Central memory CD8-positive, alpha-beta T cell (primary cell): Measurements from ENCODE around the gene SHE.
"Not testable (repeated sequence)": the region's sequence is repeated elsewhere in the genome, so short reads cannot be mapped to it uniquely, and the experiment has no call there.

Experiments
- ATAC-seq: fragments of 150-1000 bp; cut with Tn5 transposase; replicated peaks from 2 replicates; pipeline ENCODE4 v1.10.0; 2022; ENCODE audit warnings: mild to moderate bottlenecking, moderate FRiP score, moderate number of reproducible peaks; ENCODE audit not compliant: poor library complexity, severe bottlenecking; ENCODE audit errors: extremely low read depth
- DNase-seq, 2 donors: peaks; one replicate each; pipeline ENCODE4 v3.0.0; 2021; ENCODE audit warnings: low spot score in 2 of 2
- H3K27ac Mint-ChIP-seq: one replicate; pipeline ENCODE4 v1.8.0; 2022; ENCODE audit warnings: low read depth, mild to moderate bottlenecking, moderate library complexity, mixed read lengths
- H3K27me3 Mint-ChIP-seq: one replicate; pipeline ENCODE4 v1.8.0; 2022; ENCODE audit warnings: mixed read lengths
- H3K36me3 Mint-ChIP-seq: one replicate; pipeline ENCODE4 v1.8.0; 2022; ENCODE audit warnings: mild to moderate bottlenecking, moderate library complexity, mixed read lengths; ENCODE audit not compliant: insufficient read depth
- H3K4me1 Mint-ChIP-seq: one replicate; pipeline ENCODE4 v1.8.0; 2022; ENCODE audit warnings: mixed read lengths
- H3K4me3 Mint-ChIP-seq: one replicate; pipeline ENCODE4 v1.8.0; 2022; ENCODE audit warnings: mild to moderate bottlenecking, moderate library complexity, mixed read lengths
- H3K9me3 Mint-ChIP-seq: one replicate; pipeline ENCODE4 v1.8.0; 2022; ENCODE audit warnings: mixed read lengths

SHE gene

DNA sequence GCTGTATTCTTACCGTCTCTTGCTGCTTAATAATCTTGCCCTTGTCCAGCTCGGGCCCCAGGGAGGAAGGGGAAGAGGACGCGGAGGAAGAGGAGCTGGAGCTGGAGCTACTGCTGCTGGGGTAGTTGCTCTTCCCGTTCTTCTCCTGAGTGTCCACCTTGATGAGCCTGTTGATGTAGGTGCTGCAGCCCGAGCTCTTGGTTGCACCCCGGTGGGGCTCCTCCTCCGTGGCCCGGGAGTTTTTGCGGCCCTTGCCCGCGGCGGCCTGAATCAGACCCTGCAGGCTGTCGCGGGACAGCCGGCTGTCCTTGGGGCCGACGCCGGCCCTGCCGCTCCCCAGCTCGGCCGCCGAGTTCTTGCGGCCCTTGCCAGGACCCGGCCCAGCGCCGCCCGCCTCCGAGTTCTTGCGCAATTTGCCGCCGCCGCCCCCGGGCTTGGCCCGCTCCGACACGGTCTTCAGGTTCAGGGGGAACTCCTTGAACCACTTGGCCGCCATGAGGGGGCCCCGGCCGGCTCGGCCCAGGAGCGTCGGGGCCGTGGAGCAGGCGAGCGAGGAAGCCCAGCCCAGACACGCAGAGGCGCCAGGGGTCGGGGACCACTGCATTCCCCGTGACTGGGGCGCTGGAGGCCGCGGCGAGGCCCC, 668 bp downstream of the SHE start:
- DNase-seq = no peak
- Mint-ChIP-seq H3K4me1 (peaks cover 5% of the 10 kb centered on the region), H3K36me3 (no peaks in the 10 kb centered on the region), H3K27ac (no peak overlapping the region), H3K4me3 (peak overlapping the region; percentile 25), H3K9me3 (no peaks in the 10 kb centered on the region), H3K27me3 (peaks cover 60% of the 10 kb centered on the region)
- no peak for ATAC-seq

- Mint-ChIP-seq H3K4me1 (peaks cover 5% of the 10 kb centered on the region), H3K4me3 (no peak overlapping the region), H3K9me3 (no peaks in the 10 kb centered on the region), H3K27ac (no peak overlapping the region), H3K36me3 (no peaks in the 10 kb centered on the region), H3K27me3 (peaks cover 50% of the 10 kb centered on the region)
- ATAC-seq (no peak), DNase-seq (no peak)
These were observed 1.7 kb downstream of the SHE start for GRCh38 chr1:154500533-154500932.

DNA sequence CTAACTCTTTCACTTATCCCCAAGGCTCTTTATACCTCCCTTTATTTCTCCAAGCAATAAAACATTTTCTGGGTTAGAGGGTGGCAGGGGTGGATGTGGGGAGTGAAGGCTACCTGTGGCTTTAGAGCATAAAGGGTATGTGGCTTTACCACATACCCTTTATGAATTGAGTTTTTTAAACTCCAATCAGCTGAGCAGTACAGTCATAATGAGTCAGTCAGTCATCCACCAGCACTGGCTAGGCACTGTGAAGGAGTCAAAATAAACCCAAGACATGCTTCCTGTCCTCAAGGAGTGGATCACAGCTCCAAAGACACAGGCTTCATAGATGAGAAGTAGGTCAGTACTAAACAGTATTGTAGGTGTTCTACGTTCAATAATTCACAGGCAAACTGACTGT, 2.8 kb downstream of the SHE start:
- ATAC-seq (no peak), DNase-seq (no peak)
- H3K4me3 Mint-ChIP-seq = no peak overlapping the region
- H3K36me3 Mint-ChIP-seq = no peaks in the 10 kb centered on the region
- H3K27ac Mint-ChIP-seq = no peak overlapping the region
- peaks cover 5% of the 10 kb centered on the region for H3K4me1 Mint-ChIP-seq
- H3K27me3 Mint-ChIP-seq = peaks cover 41% of the 10 kb centered on the region
- H3K9me3 Mint-ChIP-seq = no peaks in the 10 kb centered on the region

DNA sequence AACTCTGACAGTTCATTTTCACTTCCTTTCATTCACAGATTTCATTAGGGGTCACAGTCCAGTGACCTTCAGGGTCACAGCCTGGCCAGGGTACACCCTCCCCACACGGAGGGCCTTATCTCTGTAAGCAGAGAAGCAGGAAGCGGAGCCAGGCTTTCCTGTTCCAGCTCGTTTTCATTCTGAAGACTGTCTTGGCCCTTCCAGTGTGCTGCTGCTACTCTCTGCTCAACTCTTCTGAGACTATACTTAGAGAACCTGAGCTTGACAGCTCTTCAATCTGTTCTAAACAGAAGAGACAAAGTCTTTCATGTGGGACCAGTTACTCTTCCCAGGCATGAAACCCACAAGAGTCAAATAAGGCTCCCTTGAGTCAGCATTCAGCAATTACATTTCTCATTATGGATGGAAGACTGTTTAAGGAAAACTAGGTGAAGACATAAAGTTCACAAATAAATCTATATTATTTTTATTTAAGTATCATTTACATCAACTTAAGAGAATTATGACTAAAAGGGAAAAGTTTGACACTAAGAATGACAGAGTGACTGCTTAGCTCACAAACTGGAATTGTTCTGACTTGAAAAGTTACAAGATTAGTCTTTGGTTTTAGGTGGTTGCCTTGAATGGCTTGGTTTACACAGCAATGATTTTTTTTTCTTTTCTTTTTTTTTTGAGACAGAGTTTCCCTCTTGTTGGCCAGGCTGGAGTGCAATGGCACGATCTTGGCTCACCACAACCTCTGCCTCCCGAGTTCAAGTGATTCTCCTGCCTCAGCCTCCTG, 5.0 kb downstream of the SHE start:
- Mint-ChIP-seq H3K9me3 (no peaks in the 10 kb centered on the region), H3K27me3 (peaks cover 30% of the 10 kb centered on the region), H3K4me1 (peaks cover 22% of the 10 kb centered on the region), H3K4me3 (no peak overlapping the region), H3K27ac (no peak overlapping the region), H3K36me3 (no peaks in the 10 kb centered on the region)
- ATAC-seq = no peak
- no peak for DNase-seq

GRCh38 chr1:154496383-154496782, 5.8 kb downstream of the SHE start:
- Mint-ChIP-seq H3K4me1 (peaks cover 23% of the 10 kb centered on the region), H3K27ac (no peak overlapping the region), H3K4me3 (no peak overlapping the region), H3K9me3 (no peaks in the 10 kb centered on the region), H3K27me3 (peaks cover 26% of the 10 kb centered on the region), H3K36me3 (no peaks in the 10 kb centered on the region)
- DNase-seq = no peak
- ATAC-seq = no peak

DNA sequence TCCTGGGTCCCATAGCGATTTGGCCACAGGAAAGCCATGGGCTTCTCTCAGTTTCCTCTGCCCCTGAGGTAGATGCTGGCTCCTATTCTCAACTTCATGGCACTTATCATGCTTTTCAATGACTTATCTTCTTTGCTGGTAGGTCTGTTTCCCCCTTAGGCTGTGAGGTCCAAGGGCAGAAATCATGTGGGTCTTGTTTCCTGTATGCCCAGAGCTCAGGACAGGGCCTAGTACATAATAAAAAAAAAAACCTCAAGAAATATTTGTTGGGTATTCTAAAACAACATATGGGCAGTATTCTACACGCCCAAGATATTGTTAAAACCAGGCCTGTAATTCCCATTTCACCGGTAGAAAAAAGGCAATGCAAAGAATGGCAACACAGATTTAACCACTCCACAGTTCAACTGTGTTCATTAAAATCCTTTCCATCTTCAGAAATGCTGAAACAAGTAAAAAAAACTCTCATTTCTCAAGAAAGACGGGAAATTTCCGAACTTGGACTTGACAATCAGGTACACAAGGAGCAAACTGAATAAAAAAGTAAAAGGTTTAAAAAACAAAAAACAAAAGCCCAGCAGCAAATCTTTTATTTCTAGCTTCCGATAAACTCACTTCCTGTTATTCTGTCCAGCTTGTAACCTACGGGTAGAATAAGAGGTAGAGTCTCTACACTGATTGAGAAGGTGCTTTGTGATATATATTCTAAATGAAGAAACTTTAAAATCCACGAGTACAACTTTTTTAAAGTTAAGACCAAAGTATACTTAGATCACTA, 6.5 kb downstream of the SHE start:
- Mint-ChIP-seq H3K4me1 (peaks cover 23% of the 10 kb centered on the region), H3K27me3 (peaks cover 19% of the 10 kb centered on the region), H3K27ac (no peak overlapping the region), H3K4me3 (no peak overlapping the region), H3K9me3 (no peaks in the 10 kb centered on the region), H3K36me3 (no peaks in the 10 kb centered on the region)
- ATAC-seq (no peak), DNase-seq (no peak)

GRCh38 chr1:154493276-154493675, 8.9 kb downstream of the SHE start:
- Mint-ChIP-seq H3K36me3 (no peaks in the 10 kb centered on the region), H3K4me3 (peak overlapping the region; percentile 57), H3K9me3 (no peaks in the 10 kb centered on the region), H3K27me3 (no peaks in the 10 kb centered on the region), H3K27ac (no peak overlapping the region), H3K4me1 (peaks cover 28% of the 10 kb centered on the region)
- DNase-seq (no peak), ATAC-seq (peak; percentile 58)

GRCh38 chr1:154492115-154492514, 10.1 kb downstream of the SHE start:
- Mint-ChIP-seq H3K27me3 (no peaks in the 10 kb centered on the region), H3K4me3 (no peak overlapping the region), H3K27ac (no peak overlapping the region), H3K9me3 (no peaks in the 10 kb centered on the region), H3K36me3 (peaks cover 1% of the 10 kb centered on the region), H3K4me1 (peaks cover 28% of the 10 kb centered on the region)
- no peak for DNase-seq
- ATAC-seq = no peak

- Mint-ChIP-seq H3K27me3 (no peaks in the 10 kb centered on the region), H3K27ac (no peak overlapping the region), H3K36me3 (peaks cover 1% of the 10 kb centered on the region), H3K4me3 (no peak overlapping the region), H3K4me1 (peaks cover 24% of the 10 kb centered on the region), H3K9me3 (no peaks in the 10 kb centered on the region)
- no peak for ATAC-seq
- DNase-seq = no peak
These were observed 11.9 kb downstream of the SHE start for GRCh38 chr1:154490317-154490716.

GRCh38 chr1:154489695-154490274, 12.4 kb downstream of the SHE start:
- Mint-ChIP-seq H3K4me3 (no peak overlapping the region), H3K9me3 (no peaks in the 10 kb centered on the region), H3K27me3 (no peaks in the 10 kb centered on the region), H3K4me1 (peaks cover 24% of the 10 kb centered on the region), H3K36me3 (peaks cover 1% of the 10 kb centered on the region), H3K27ac (no peak overlapping the region)
- ATAC-seq = no peak
- no peak for DNase-seq

GRCh38 chr1:154488922-154489321, 13.3 kb downstream of the SHE start:
- no peaks in the 10 kb centered on the region for H3K9me3 Mint-ChIP-seq
- H3K27me3 Mint-ChIP-seq = no peaks in the 10 kb centered on the region
- peaks cover 1% of the 10 kb centered on the region for H3K36me3 Mint-ChIP-seq
- no peak overlapping the region for H3K4me3 Mint-ChIP-seq
- H3K4me1 Mint-ChIP-seq = peaks cover 23% of the 10 kb centered on the region
- no peak for DNase-seq
- no peak for ATAC-seq
- no peak overlapping the region for H3K27ac Mint-ChIP-seq

- H3K27ac Mint-ChIP-seq, H3K27me3 Mint-ChIP-seq: not testable (repeated sequence)
These were observed 15.5 kb downstream of the SHE start for GRCh38 chr1:154486756-154487155.

More at GRCh38 chr1:154486756-154487155, 15.5 kb downstream of the SHE start:
- H3K9me3 Mint-ChIP-seq, ATAC-seq, H3K36me3 Mint-ChIP-seq, H3K4me3 Mint-ChIP-seq, DNase-seq, H3K4me1 Mint-ChIP-seq: not testable (repeated sequence)
